GM12872 (cell line): ENCODE measurements around the gene FUT7.

Experiments used
- CTCF ChIP-seq: IDR thresholded peaks from 3 replicates; pipeline ENCODE4 v1.5.1; 2011; ENCODE audit warnings: low read depth, mild to moderate bottlenecking, low read length, moderate library complexity; ENCODE audit not compliant: insufficient read depth

FUT7 gene

GRCh38 chr9:137014776-137015539 is 16.9 kb downstream of the FUT7 start:
- no peak for TF ChIP-seq CTCF

- no peak for TF ChIP-seq CTCF
These were observed 17.7 kb downstream of the FUT7 start for GRCh38 chr9:137014166-137014565.

- no peak for TF ChIP-seq CTCF
These were observed 18.3 kb downstream of the FUT7 start for GRCh38 chr9:137013571-137013940.

- no peak for TF ChIP-seq CTCF
These were observed 19.0 kb downstream of the FUT7 start for GRCh38 chr9:137012694-137013570.

GRCh38 chr9:137011907-137012675 is 19.8 kb downstream of the FUT7 start:
- TF ChIP-seq CTCF, result no peak

- no peak for TF ChIP-seq CTCF
These were observed 20.7 kb downstream of the FUT7 start for GRCh38 chr9:137011156-137011555.
